IMR-90 (cell line): Measurements from ENCODE around the gene MAN2A1. TPM values are rescaled to one million over a fixed set of nuclear protein-coding genes. Genes with fewer than 3 reads are reported as not detected.
A peak's percentile ranks its signal among the peaks of the same experiment; 100 is the strongest.

Experiments
- ATAC-seq: fragments of 200-7000 bp; cut with Tn5 transposase; 2 replicates; pipeline ENCODE4 v1.9.1; 2020; ENCODE audit warnings: low read depth, mild to moderate bottlenecking, moderate library complexity
- BruUV-seq: library from RNA; stranded (reverse); fragments of 400-500 nt; replicated peaks from 2 replicates; lab custom pipeline; 2021; lab: Mats Ljungman, UMichigan
- CTCF ChIA-PET: fragments of 300-600 bp; formaldehyde crosslinking; extraction: SDS; loops from one replicate; lab custom pipeline; 2021; ENCODE audit warnings: antibody characterized with exemption; lab: Yijun Ruan, JAX
- POLR2A ChIA-PET: fragments of 300-600 bp; sonication (Branson Sonifier 250); formaldehyde crosslinking; loops from one replicate; lab custom pipeline; 2022; ENCODE audit warnings: antibody characterized with exemption; ENCODE audit not compliant: unreplicated experiment; lab: Charles Lee
- DNase-seq: peaks from one replicate; pipeline ENCODE4 v3.0.0; 2013
- H2AFZ ChIP-seq: replicated peaks from 2 replicates; pipeline ENCODE3; 2013; ENCODE audit warnings: low read length, mild to moderate bottlenecking; ENCODE audit not compliant: poor library complexity
- H2AK5ac ChIP-seq: 2 replicates; pipeline ENCODE4 v1.6.1; 2013; ENCODE audit warnings: low read depth, low read length, inconsistent platforms
- H2AK9ac ChIP-seq: replicated peaks from 2 replicates; pipeline ENCODE3; 2013; ENCODE audit warnings: mild to moderate bottlenecking, low read depth, low read length, moderate library complexity; ENCODE audit not compliant: poor library complexity
- H2BK120ac ChIP-seq: 2 replicates; pipeline ENCODE4 v1.6.1; 2013; ENCODE audit warnings: low read depth, low read length, inconsistent platforms
- H2BK15ac ChIP-seq: 3 replicates; pipeline ENCODE4 v1.6.1; 2013; ENCODE audit warnings: low read depth, low read length, inconsistent platforms
- H2BK20ac ChIP-seq: 2 replicates; pipeline ENCODE4 v1.6.1; 2013; ENCODE audit warnings: low read depth, mild to moderate bottlenecking, inconsistent platforms, low read length, moderate library complexity
- H2BK5ac ChIP-seq: 2 replicates; pipeline ENCODE4 v1.6.1; 2013; ENCODE audit warnings: mild to moderate bottlenecking, low read depth, low read length, inconsistent platforms; ENCODE audit not compliant: poor library complexity, severe bottlenecking
- H3K14ac ChIP-seq: replicated peaks from 2 replicates; pipeline ENCODE4 v1.6.1; 2013; ENCODE audit warnings: low read depth, low read length, inconsistent platforms
- H3K18ac ChIP-seq: 2 replicates; pipeline ENCODE4 v1.6.1; 2013; ENCODE audit warnings: low read depth, low read length, control low read depth
- H3K23ac ChIP-seq: 2 replicates; pipeline ENCODE4 v1.6.1; 2013; ENCODE audit warnings: low read depth, low read length, inconsistent platforms
- H3K27ac ChIP-seq: 2 replicates; pipeline ENCODE4 v1.5.1; 2013; ENCODE audit warnings: mild to moderate bottlenecking, control low read depth, low read length; ENCODE audit not compliant: insufficient read depth
- H3K27me3 ChIP-seq: 2 replicates; pipeline ENCODE4 v1.6.1; 2013; ENCODE audit warnings: low read length; ENCODE audit not compliant: control insufficient read depth, insufficient read depth
- H3K36me3 ChIP-seq: 2 replicates; pipeline ENCODE4 v1.6.1; 2013; ENCODE audit warnings: low read length, mixed read lengths; ENCODE audit not compliant: control insufficient read depth, insufficient read depth
- H3K4ac ChIP-seq: 2 replicates; pipeline ENCODE4 v1.6.1; 2013; ENCODE audit warnings: low read depth, low read length, inconsistent platforms
- H3K4me1 ChIP-seq: 2 replicates; pipeline ENCODE4 v1.6.1; 2013; ENCODE audit warnings: low read length, mixed read lengths; ENCODE audit not compliant: control insufficient read depth, insufficient read depth
- H3K4me2 ChIP-seq: 2 replicates; pipeline ENCODE4 v1.6.1; 2013; ENCODE audit warnings: low read depth, mild to moderate bottlenecking, control low read depth, low read length, moderate library complexity
- H3K4me3 ChIP-seq: 2 replicates; pipeline ENCODE4 v1.5.1; 2013; ENCODE audit warnings: low read depth, mild to moderate bottlenecking, control low read depth, low read length, moderate library complexity; ENCODE audit not compliant: insufficient read depth
- H3K56ac ChIP-seq: 2 replicates; pipeline ENCODE4 v1.6.1; 2013; ENCODE audit warnings: low read length, inconsistent platforms; ENCODE audit not compliant: insufficient read depth; ENCODE audit errors: extremely low read depth
- H3K79me1 ChIP-seq, 2 experiments: 2 replicates each; pipeline ENCODE4 v1.6.1; 2013; ENCODE audit warnings: low read length in 2 of 2, inconsistent platforms in 1 of 2, low read depth in 1 of 2
- H3K9ac ChIP-seq: 2 replicates; pipeline ENCODE4 v1.6.1; 2013; ENCODE audit warnings: low read depth, low read length, control low read depth
- H3K9me1 ChIP-seq: 2 replicates; pipeline ENCODE4 v1.6.1; 2013; ENCODE audit warnings: low read length, inconsistent platforms; ENCODE audit not compliant: insufficient read depth
- H3K9me3 ChIP-seq: 2 replicates; pipeline ENCODE4 v1.6.1; 2013; ENCODE audit warnings: low read length; ENCODE audit not compliant: control insufficient read depth, insufficient read depth
- H4K20me1 ChIP-seq: 2 replicates; pipeline ENCODE4 v1.6.1; 2013; ENCODE audit warnings: low read length, inconsistent platforms; ENCODE audit not compliant: insufficient read depth
- H4K5ac ChIP-seq: 2 replicates; pipeline ENCODE4 v1.6.1; 2013; ENCODE audit warnings: mild to moderate bottlenecking, low read depth, low read length, control low read depth
- H4K8ac ChIP-seq, 2 experiments: 2 replicates each; pipeline ENCODE4 v1.6.1; 2013; ENCODE audit warnings: low read depth in 2 of 2, low read length in 2 of 2, control low read depth in 1 of 2, inconsistent platforms in 1 of 2
- H4K91ac ChIP-seq: 2 replicates; pipeline ENCODE4 v1.6.1; 2013; ENCODE audit warnings: low read depth, low read length, inconsistent platforms; ENCODE audit not compliant: insufficient read depth
- BHLHE40 ChIP-seq: fragments of 150-350 bp; IDR thresholded peaks from 2 replicates; pipeline ENCODE4 v1.6.1; 2016; ENCODE audit warnings: mild to moderate bottlenecking, low read depth, low read length
- CTCF ChIP-seq: conservative IDR thresholded peaks from 2 replicates; pipeline ENCODE4 v1.5.1; 2012; ENCODE audit warnings: mild to moderate bottlenecking, low read depth, low read length, improper control_type of control experiment
- ELK1 ChIP-seq: fragments of 150-350 bp; IDR thresholded peaks from 2 replicates; pipeline ENCODE4 v1.6.1; 2016; ENCODE audit warnings: low read depth, mild to moderate bottlenecking, low read length, moderate library complexity, borderline replicate concordance
- FOS ChIP-seq: fragments of 150-350 bp; IDR thresholded peaks from 2 replicates; pipeline ENCODE4 v1.6.1; 2016; ENCODE audit warnings: low read depth, low read length
- MAFK ChIP-seq: IDR thresholded peaks from 2 replicates; pipeline ENCODE4 v1.6.1; 2012; ENCODE audit warnings: low read depth, low read length, improper control_type of control experiment
- MAZ ChIP-seq: IDR thresholded peaks from 2 replicates; pipeline ENCODE4 v1.6.1; 2012; ENCODE audit warnings: low read depth, mild to moderate bottlenecking, low read length, improper control_type of control experiment, moderate library complexity, borderline replicate concordance
- MXI1 ChIP-seq: IDR thresholded peaks from 2 replicates; pipeline ENCODE4 v1.6.1; 2012; ENCODE audit warnings: low read depth, mild to moderate bottlenecking, low read length, moderate library complexity, borderline replicate concordance
- NFE2L2 ChIP-seq: fragments of 150-350 bp; IDR thresholded peaks from 2 replicates; pipeline ENCODE4 v1.6.1; 2016; ENCODE audit warnings: low read depth, mild to moderate bottlenecking, low read length
- RAD21 ChIP-seq: IDR thresholded peaks from 2 replicates; pipeline ENCODE4 v1.6.1; 2012; ENCODE audit warnings: low read length, improper control_type of control experiment
- RFX5 ChIP-seq: IDR thresholded peaks from 2 replicates; pipeline ENCODE4 v1.8.0; 2012; ENCODE audit warnings: low read depth, mild to moderate bottlenecking, low read length, moderate library complexity
- WGBS, 2 experiments: methylation state at CpG; one replicate each; pipeline versions ENCODE4 v1.1.5 to v1.1.7; 2013; ENCODE audit warnings: missing lambda C conversion rate in 2 of 2; ENCODE audit not compliant: insufficient read length in 1 of 2; ENCODE audit errors: extremely low coverage in 2 of 2; 5-methylcytosine and 5-hydroxymethylcytosine counted together
- dilution Hi-C: fragments of 300-500 bp; cut with HindIII; formaldehyde crosslinking; loops from one replicate; pipeline ENCODE4 v1.14.3; 2018; ENCODE audit warnings: low sequenced_read_pairs; ENCODE audit not compliant: unreplicated experiment
- in situ Hi-C: fragments of 300-500 bp; cut with MboI; formaldehyde crosslinking; loops from 3 replicates; pipeline ENCODE4 v1.14.3; 2019; ENCODE audit warnings: low sequenced_read_pairs, inconsistent platforms, mixed read lengths
- intact Hi-C: fragments of 100-400 bp; cut with micrococcal nuclease; formaldehyde crosslinking; loops from 2 replicates; pipeline ENCODE4 v1.10.0; 2022
- polyA plus RNA-seq, 3 experiments: library from polyadenylated mRNA; depleted of rRNA; stranded (reverse); fragments of >200 nt; gene quantifications; 2 replicates each; pipeline ENCODE4 v1.2.3, GENCODE V29; 2012; ENCODE audit warnings: low replicate concordance in 1 of 3
- total RNA-seq: library from RNA; depleted of rRNA; stranded (reverse); fragments of >200 nt; gene quantifications from 2 replicates; pipeline ENCODE4 v1.2.3, GENCODE V29; 2012
- TF ChIP-seq, protein P1 (sequence below): fragments of 150-350 bp; IDR thresholded peaks from 2 replicates; pipeline ENCODE4 v1.6.1; 2017; ENCODE audit warnings: mild to moderate bottlenecking, antibody characterized with exemption, low read length, low read depth

MAN2A1 gene
- total and polyA plus RNA-seq, 2 of the 4 experiments (the other 2 are of a cell fraction): 16.4 to 29.6 TPM

DNA sequence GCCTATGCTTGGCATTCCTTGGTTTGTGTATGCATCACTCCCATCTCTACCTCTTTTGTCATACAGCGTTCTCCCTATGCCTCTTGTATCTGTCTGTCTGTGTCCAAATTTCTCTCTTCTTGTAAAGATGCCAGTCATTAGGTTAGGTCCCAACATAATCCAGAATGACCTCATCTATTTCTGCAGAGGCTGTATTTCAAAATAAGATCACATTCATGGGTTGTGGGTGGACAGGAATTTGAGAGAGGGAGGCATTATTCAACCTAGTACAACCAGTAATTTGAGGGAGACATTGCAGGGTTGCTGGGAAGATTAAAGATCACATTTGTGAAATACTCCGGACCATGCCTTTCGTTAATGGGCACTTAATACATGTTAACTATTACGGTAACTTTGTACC lies 155.0 kb downstream of the MAN2A1 start:
- H2BK20ac ChIP-seq: no peak overlapping the region
- BruUV-seq: no TSS peak
- H3K23ac ChIP-seq: no peak overlapping the region
- H2AFZ ChIP-seq: no peak overlapping the region
- H3K36me3 ChIP-seq: peaks cover 10% of the 10 kb centered on the region
- ATAC-seq (peak; percentile 32; the same call in 1 of the 2 replicates), DNase-seq (peak; percentile 69)
- H4K91ac ChIP-seq: no peak overlapping the region
- H3K27ac ChIP-seq: no peak overlapping the region
- H3K56ac ChIP-seq: no peak overlapping the region
- H3K4me2 ChIP-seq: no peak overlapping the region
- no peak overlapping the region for H2BK5ac ChIP-seq
- in situ Hi-C loops (no loop called here), intact Hi-C loops (loop anchor here (5.0 kb wide), 1 partner anchor 152 kb away; no protein-coding TSS in a partner anchor), dilution Hi-C loops (no loop called here)
- H4K5ac ChIP-seq: no peak overlapping the region
- peaks cover 0 to 6% of the 10 kb centered on the region in 2 experiments; a peak in 1 of 4 replicates for H3K79me1 ChIP-seq
- H3K4me1 ChIP-seq: 0 out of 2 replicates have a peak, but pooled peaks cover 2% of the 10 kb centered on the region
- H3K4ac ChIP-seq: no peak overlapping the region
- no CpG with 5 or more reads among the region's 4 CpGs for WGBS, 2 experiments
- no peak overlapping the region for H3K4me3 ChIP-seq
- no peak overlapping the region for H2BK15ac ChIP-seq
- TF ChIP-seq MXI1 (no peak), RFX5 (no peak), MAFK (no peak), MAZ (no peak), CTCF (no peak), RAD21 (no peak), FOS (no peak), BHLHE40 (no peak), NFE2L2 (no peak), ELK1 (no peak)
- TF ChIP-seq, protein P1, sequence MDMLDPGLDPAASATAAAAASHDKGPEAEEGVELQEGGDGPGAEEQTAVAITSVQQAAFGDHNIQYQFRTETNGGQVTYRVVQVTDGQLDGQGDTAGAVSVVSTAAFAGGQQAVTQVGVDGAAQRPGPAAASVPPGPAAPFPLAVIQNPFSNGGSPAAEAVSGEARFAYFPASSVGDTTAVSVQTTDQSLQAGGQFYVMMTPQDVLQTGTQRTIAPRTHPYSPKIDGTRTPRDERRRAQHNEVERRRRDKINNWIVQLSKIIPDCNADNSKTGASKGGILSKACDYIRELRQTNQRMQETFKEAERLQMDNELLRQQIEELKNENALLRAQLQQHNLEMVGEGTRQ: no peak
- H3K9me1 ChIP-seq: no peaks in the 10 kb centered on the region
- ChIA-PET CTCF (no interaction called here), POLR2A (no interaction called here)
- no peaks in the 10 kb centered on the region for H4K20me1 ChIP-seq
- H3K9me3 ChIP-seq: no peaks in the 10 kb centered on the region
- H3K27me3 ChIP-seq: no peaks in the 10 kb centered on the region
- H3K18ac ChIP-seq: no peak overlapping the region
- H2AK5ac ChIP-seq: no peak overlapping the region
- no peak overlapping the region for H3K9ac ChIP-seq
- no peak overlapping the region for H2BK120ac ChIP-seq
- H4K8ac ChIP-seq: no peak overlapping the region
- no peak overlapping the region for H3K14ac ChIP-seq
- H2AK9ac ChIP-seq: no peak overlapping the region
